Prostate gland (tissue), 2 donors: ENCODE results near the gene ARCN1.
"Not testable (repeated sequence)": the region's sequence is repeated elsewhere in the genome, so short reads cannot be mapped to it uniquely, and the experiment has no call there.

Experiments used
- CTCF ChIP-seq, 4 experiments: fragments of 200-600 bp in 2 of 4; fragments of 450-650 bp in 2 of 4; sonication (generic) in 2 of 4; IDR thresholded peaks; 1 replicate in 3 of 4; 2 replicates in 1 of 4; pipeline ENCODE4 v1.5.1; 2016 to 2019; ENCODE audit warnings: antibody characterized with exemption in 4 of 4, mild to moderate bottlenecking in 2 of 4, moderate library complexity in 2 of 4
- POLR2AphosphoS5 ChIP-seq: sonication (generic); formaldehyde crosslinking; IDR thresholded peaks from one replicate; pipeline ENCODE4 v1.6.1; 2017; ENCODE audit warnings: antibody characterized with exemption

DNA sequence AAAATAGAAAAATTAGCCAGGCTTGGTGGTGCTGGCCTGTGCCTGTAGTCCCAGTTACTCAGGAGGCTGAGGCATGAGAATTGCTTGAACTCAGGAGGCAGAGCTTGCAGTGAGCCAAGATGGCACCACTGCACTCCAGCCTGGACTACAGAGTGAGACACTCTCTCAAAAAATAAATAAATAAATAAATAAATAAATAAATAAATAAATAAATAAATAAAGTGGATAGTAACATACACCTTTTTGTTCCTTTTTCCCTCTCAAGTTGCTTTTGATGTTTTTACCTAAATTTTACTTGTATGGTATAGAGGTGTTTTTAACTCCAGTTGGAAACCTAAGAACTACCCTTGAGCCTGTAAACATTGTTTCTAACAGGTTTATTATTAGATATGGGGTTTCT lies 5.8 kb downstream of the ARCN1 start:
- TF ChIP-seq CTCF (IDR thresholded peaks at IDR 0.05); POLR2AphosphoS5: not testable (repeated sequence)
